ENCODE data around the gene CNDP2. TPM values are rescaled to one million over a fixed set of nuclear protein-coding genes. Genes with fewer than 3 reads are reported as not detected.

The CNDP2 gene
- total RNA-seq, 1 donor from 2014 or later, result 198 TPM

GRCh38 chr18:74453016-74453566, 43.1 kb upstream of the CNDP2 start:
- no peak for TF ChIP-seq CTCF (IDR thresholded peaks at IDR 0.05; ENCODE audit: unreplicated experiment)
- H3K4me3 Mint-ChIP-seq, result no peak overlapping the region
- H3K27ac Mint-ChIP-seq, result no peak overlapping the region
- no peaks in the 10 kb centered on the region for H3K36me3 Mint-ChIP-seq
- H3K27me3 Mint-ChIP-seq (ENCODE audit: low read depth), result peaks cover 68% of the 10 kb centered on the region
- peak in 1 of 2 experiments; percentile 29 for DNase-seq (ENCODE audit: low spot score in 2 of 2, unreplicated experiment in 2 of 2)
- H3K4me1 Mint-ChIP-seq, result peaks cover 4% of the 10 kb centered on the region
- no peaks in the 10 kb centered on the region for H3K9me3 Mint-ChIP-seq

GRCh38 chr18:74453642-74454198, 42.4 kb upstream of the CNDP2 start:
- Mint-ChIP-seq H3K27me3 (ENCODE audit: low read depth) (peaks cover 74% of the 10 kb centered on the region), H3K4me1 (peaks cover 4% of the 10 kb centered on the region), H3K9me3 (no peaks in the 10 kb centered on the region), H3K4me3 (no peak overlapping the region), H3K27ac (no peak overlapping the region), H3K36me3 (no peaks in the 10 kb centered on the region)
- DNase-seq (ENCODE audit: low spot score in 2 of 2, unreplicated experiment in 2 of 2), result peak in 1 of 2 experiments; percentile 24
- TF ChIP-seq CTCF (IDR thresholded peaks at IDR 0.05; ENCODE audit: unreplicated experiment), result no peak

- no peak overlapping the region for H3K4me3 Mint-ChIP-seq
- H3K27me3 Mint-ChIP-seq (ENCODE audit: low read depth), result peaks cover 80% of the 10 kb centered on the region
- peak in 1 of 2 experiments; percentile 10 for DNase-seq (ENCODE audit: low spot score in 2 of 2, unreplicated experiment in 2 of 2)
- no peaks in the 10 kb centered on the region for H3K36me3 Mint-ChIP-seq
- H3K4me1 Mint-ChIP-seq, result peaks cover 4% of the 10 kb centered on the region
- no peak for TF ChIP-seq CTCF (IDR thresholded peaks at IDR 0.05; ENCODE audit: unreplicated experiment)
- H3K9me3 Mint-ChIP-seq, result no peaks in the 10 kb centered on the region
- H3K27ac Mint-ChIP-seq, result no peak overlapping the region
These were observed 41.8 kb upstream of the CNDP2 start for GRCh38 chr18:74454279-74454751.

GRCh38 chr18:74455386-74455785, 40.8 kb upstream of the CNDP2 start:
- no peaks in the 10 kb centered on the region for H3K9me3 Mint-ChIP-seq
- peaks cover 4% of the 10 kb centered on the region for H3K4me1 Mint-ChIP-seq
- no peak overlapping the region for H3K27ac Mint-ChIP-seq
- TF ChIP-seq CTCF (IDR thresholded peaks at IDR 0.05; ENCODE audit: unreplicated experiment), result no peak
- peaks cover 88% of the 10 kb centered on the region for H3K27me3 Mint-ChIP-seq (ENCODE audit: low read depth)
- no peaks in the 10 kb centered on the region for H3K36me3 Mint-ChIP-seq
- DNase-seq (ENCODE audit: low spot score in 2 of 2, unreplicated experiment in 2 of 2), result peak in 1 of 2 experiments; percentile 22
- no peak overlapping the region for H3K4me3 Mint-ChIP-seq

GRCh38 chr18:74456017-74456348, 40.2 kb upstream of the CNDP2 start:
- no peaks in the 10 kb centered on the region for H3K9me3 Mint-ChIP-seq
- no peak for TF ChIP-seq CTCF (IDR thresholded peaks at IDR 0.05; ENCODE audit: unreplicated experiment)
- H3K27me3 Mint-ChIP-seq (ENCODE audit: low read depth), result peaks cover 89% of the 10 kb centered on the region
- peak in 1 of 2 experiments; percentile 14 for DNase-seq (ENCODE audit: low spot score in 2 of 2, unreplicated experiment in 2 of 2)
- H3K27ac Mint-ChIP-seq, result no peak overlapping the region
- H3K36me3 Mint-ChIP-seq, result no peaks in the 10 kb centered on the region
- peaks cover 4% of the 10 kb centered on the region for H3K4me1 Mint-ChIP-seq
- H3K4me3 Mint-ChIP-seq, result peak overlapping the region; percentile 51

Measured in mesothelial cell of epicardium (in vitro differentiated cells).